Neural cell (in vitro differentiated cells): Measurements from ENCODE around the gene PADI4. TPM values are rescaled to one million over a fixed set of nuclear protein-coding genes. Genes with fewer than 3 reads are reported as not detected.

Experiments used
- H2AFZ ChIP-seq: fragments of 200-600, 300-800 bp; sonication (generic), shearing (Covaris generic); 2 replicates; pipeline ENCODE4 v1.6.0; 2014; ENCODE audit warnings: low read depth, mild to moderate bottlenecking, antibody characterized with exemption, low read length, moderate library complexity
- H3F3A ChIP-seq: fragments of 200-600 bp; shearing (Covaris generic); 2 replicates; pipeline ENCODE4 v1.6.1; 2016; ENCODE audit warnings: mild to moderate bottlenecking, moderate library complexity, mixed read lengths, antibody characterized with exemption, low read length; ENCODE audit not compliant: insufficient read depth, poor library complexity, severe bottlenecking
- H3K27ac ChIP-seq: fragments of 200-600, 300-800 bp; sonication (generic), shearing (Covaris generic); 2 replicates; pipeline ENCODE4 v1.5.1; 2014; ENCODE audit warnings: mild to moderate bottlenecking, low read length, moderate library complexity
- H3K27me3 ChIP-seq: fragments of 300-800, 200-600 bp; sonication (generic), shearing (Covaris generic); 2 replicates; pipeline ENCODE4 v1.6.0; 2014; ENCODE audit warnings: mild to moderate bottlenecking, low read depth, low read length, moderate library complexity; ENCODE audit not compliant: insufficient read depth
- H3K36me3 ChIP-seq: fragments of 300-800, 200-600 bp; sonication (generic), shearing (Covaris generic); 2 replicates; pipeline ENCODE4 v1.5.1; 2014; ENCODE audit warnings: mild to moderate bottlenecking, antibody characterized with exemption, low read length, moderate library complexity; ENCODE audit not compliant: insufficient read depth
- H3K4me2 ChIP-seq: fragments of 300-800, 200-600 bp; sonication (generic), shearing (Covaris generic); 2 replicates; pipeline ENCODE4 v1.6.0; 2014; ENCODE audit warnings: mild to moderate bottlenecking, low read length
- H3K4me3 ChIP-seq: fragments of 300-800, 200-600 bp; sonication (generic), shearing (Covaris generic); 2 replicates; pipeline ENCODE4 v1.5.1; 2014; ENCODE audit warnings: mild to moderate bottlenecking, low read length, moderate library complexity
- H3K79me2 ChIP-seq: fragments of 200-600 bp; shearing (Covaris generic); replicated peaks from 2 replicates; pipeline ENCODE4 v1.6.0; 2014; ENCODE audit warnings: mild to moderate bottlenecking, low read length, moderate library complexity; ENCODE audit not compliant: insufficient read depth
- H3K9ac ChIP-seq: fragments of 300-800, 200-600 bp; sonication (generic), shearing (Covaris generic); 2 replicates; pipeline ENCODE4 v1.6.1; 2016; ENCODE audit warnings: mild to moderate bottlenecking, low read length, mixed read lengths
- H3K9me2 ChIP-seq: fragments of 200-600 bp; shearing (Covaris generic); 2 replicates; pipeline ENCODE4 v1.6.1; 2016; ENCODE audit warnings: mild to moderate bottlenecking, low read length, mixed read lengths; ENCODE audit not compliant: insufficient read depth
- H3K9me3 ChIP-seq: fragments of 200-600, 300-800 bp; sonication (generic), shearing (Covaris generic); 2 replicates; pipeline ENCODE4 v1.6.1; 2016; ENCODE audit warnings: mild to moderate bottlenecking, mixed run types, low read length, moderate library complexity, mixed read lengths
- H4K20me1 ChIP-seq: fragments of 200-600 bp; shearing (Covaris generic); 2 replicates; pipeline ENCODE4 v1.6.1; 2016; ENCODE audit warnings: mild to moderate bottlenecking, mixed run types; ENCODE audit not compliant: insufficient read depth
- EP300 ChIP-seq: fragments of 450-650 bp; conservative IDR thresholded peaks from 2 replicates; pipeline ENCODE4 v1.6.1; 2014; ENCODE audit warnings: antibody characterized with exemption, mild to moderate bottlenecking, moderate library complexity; ENCODE audit not compliant: poor library complexity, severe bottlenecking
- EZH2 ChIP-seq: fragments of 200-600, 300-800 bp; shearing (Covaris generic), sonication (generic); IDR thresholded peaks from 2 replicates; pipeline ENCODE4 v1.6.1; 2014; ENCODE audit warnings: antibody characterized with exemption, low read length, borderline replicate concordance, mild to moderate bottlenecking; ENCODE audit not compliant: insufficient read depth, poor library complexity, severe bottlenecking
- MXI1 ChIP-seq: fragments of 450-650 bp; conservative IDR thresholded peaks from 2 replicates; pipeline ENCODE4 v1.6.1; 2014; ENCODE audit warnings: antibody characterized with exemption, mild to moderate bottlenecking; ENCODE audit not compliant: poor library complexity, severe bottlenecking
- POLR2AphosphoS5 ChIP-seq: IDR thresholded peaks from 2 replicates; pipeline ENCODE4 v1.6.1; 2012
- RAD21 ChIP-seq: fragments of 450-650 bp; conservative IDR thresholded peaks from 2 replicates; pipeline ENCODE4 v1.6.1; 2014; ENCODE audit warnings: antibody characterized with exemption, mild to moderate bottlenecking, moderate library complexity
- SMC3 ChIP-seq: fragments of 450-650 bp; conservative IDR thresholded peaks from 2 replicates; pipeline ENCODE4 v1.6.1; 2014; ENCODE audit warnings: antibody characterized with exemption, mild to moderate bottlenecking, moderate library complexity; ENCODE audit not compliant: poor library complexity
- TAF1 ChIP-seq: IDR thresholded peaks from 2 replicates; pipeline ENCODE4 v1.6.1; 2012; ENCODE audit warnings: low read depth
- polyA plus RNA-seq: library from polyadenylated mRNA; depleted of rRNA; stranded (reverse); fragments of >200 nt; gene quantifications from 2 replicates; pipeline ENCODE4 v1.2.3, GENCODE V29; 2014
- TF ChIP-seq, protein P1 (sequence below): fragments of 450-650 bp; IDR thresholded peaks from 2 replicates; pipeline ENCODE4 v1.5.1; 2014; ENCODE audit warnings: antibody characterized with exemption, mild to moderate bottlenecking, moderate library complexity; ENCODE audit not compliant: poor library complexity, severe bottlenecking
- TF ChIP-seq, protein P2 (sequence below): IDR thresholded peaks from 2 replicates; pipeline ENCODE4 v1.6.1; 2012; ENCODE audit warnings: borderline replicate concordance

Gene PADI4
- polyA plus RNA-seq, 1 donor from 2014 or later, result not detected

DNA sequence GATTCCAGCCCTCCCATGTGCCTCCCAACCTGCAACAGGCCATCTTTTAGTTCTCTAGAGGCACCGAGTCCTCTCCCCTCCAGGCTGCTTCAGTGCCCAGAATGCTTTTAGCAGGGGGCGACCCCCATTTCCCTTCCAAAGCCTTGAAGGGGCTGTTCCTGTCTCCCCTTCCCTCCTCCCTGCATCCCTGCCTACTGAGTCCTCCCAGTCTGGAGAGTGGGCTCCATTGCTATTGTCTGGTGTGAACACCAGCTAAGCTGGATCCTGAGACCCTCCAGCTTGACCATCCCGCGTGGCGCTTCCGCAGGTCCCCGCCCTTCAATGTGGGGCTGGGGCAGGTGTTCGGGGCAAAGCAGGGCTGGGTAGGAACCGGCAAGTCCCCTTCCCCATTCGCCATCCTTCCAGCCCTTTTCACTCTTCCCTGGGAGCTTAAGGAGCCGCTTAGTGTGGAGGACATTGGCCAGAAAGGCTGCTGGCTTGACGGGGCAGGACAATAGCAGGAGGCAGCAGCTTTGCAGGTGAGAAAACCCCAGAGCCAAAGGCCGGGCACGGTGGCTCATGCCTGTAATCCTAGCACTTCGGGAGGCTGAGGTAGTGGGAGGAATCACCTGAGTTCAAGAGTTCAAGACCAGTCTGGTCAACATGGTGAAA is 96.2 kb downstream of the PADI4 start:
- no peak for TF ChIP-seq EP300
- TF ChIP-seq, protein P1, sequence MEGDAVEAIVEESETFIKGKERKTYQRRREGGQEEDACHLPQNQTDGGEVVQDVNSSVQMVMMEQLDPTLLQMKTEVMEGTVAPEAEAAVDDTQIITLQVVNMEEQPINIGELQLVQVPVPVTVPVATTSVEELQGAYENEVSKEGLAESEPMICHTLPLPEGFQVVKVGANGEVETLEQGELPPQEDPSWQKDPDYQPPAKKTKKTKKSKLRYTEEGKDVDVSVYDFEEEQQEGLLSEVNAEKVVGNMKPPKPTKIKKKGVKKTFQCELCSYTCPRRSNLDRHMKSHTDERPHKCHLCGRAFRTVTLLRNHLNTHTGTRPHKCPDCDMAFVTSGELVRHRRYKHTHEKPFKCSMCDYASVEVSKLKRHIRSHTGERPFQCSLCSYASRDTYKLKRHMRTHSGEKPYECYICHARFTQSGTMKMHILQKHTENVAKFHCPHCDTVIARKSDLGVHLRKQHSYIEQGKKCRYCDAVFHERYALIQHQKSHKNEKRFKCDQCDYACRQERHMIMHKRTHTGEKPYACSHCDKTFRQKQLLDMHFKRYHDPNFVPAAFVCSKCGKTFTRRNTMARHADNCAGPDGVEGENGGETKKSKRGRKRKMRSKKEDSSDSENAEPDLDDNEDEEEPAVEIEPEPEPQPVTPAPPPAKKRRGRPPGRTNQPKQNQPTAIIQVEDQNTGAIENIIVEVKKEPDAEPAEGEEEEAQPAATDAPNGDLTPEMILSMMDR, result no peak
- no peak for TF ChIP-seq SMC3
- TF ChIP-seq, protein P2, sequence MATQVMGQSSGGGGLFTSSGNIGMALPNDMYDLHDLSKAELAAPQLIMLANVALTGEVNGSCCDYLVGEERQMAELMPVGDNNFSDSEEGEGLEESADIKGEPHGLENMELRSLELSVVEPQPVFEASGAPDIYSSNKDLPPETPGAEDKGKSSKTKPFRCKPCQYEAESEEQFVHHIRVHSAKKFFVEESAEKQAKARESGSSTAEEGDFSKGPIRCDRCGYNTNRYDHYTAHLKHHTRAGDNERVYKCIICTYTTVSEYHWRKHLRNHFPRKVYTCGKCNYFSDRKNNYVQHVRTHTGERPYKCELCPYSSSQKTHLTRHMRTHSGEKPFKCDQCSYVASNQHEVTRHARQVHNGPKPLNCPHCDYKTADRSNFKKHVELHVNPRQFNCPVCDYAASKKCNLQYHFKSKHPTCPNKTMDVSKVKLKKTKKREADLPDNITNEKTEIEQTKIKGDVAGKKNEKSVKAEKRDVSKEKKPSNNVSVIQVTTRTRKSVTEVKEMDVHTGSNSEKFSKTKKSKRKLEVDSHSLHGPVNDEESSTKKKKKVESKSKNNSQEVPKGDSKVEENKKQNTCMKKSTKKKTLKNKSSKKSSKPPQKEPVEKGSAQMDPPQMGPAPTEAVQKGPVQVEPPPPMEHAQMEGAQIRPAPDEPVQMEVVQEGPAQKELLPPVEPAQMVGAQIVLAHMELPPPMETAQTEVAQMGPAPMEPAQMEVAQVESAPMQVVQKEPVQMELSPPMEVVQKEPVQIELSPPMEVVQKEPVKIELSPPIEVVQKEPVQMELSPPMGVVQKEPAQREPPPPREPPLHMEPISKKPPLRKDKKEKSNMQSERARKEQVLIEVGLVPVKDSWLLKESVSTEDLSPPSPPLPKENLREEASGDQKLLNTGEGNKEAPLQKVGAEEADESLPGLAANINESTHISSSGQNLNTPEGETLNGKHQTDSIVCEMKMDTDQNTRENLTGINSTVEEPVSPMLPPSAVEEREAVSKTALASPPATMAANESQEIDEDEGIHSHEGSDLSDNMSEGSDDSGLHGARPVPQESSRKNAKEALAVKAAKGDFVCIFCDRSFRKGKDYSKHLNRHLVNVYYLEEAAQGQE, result no peak
- TF ChIP-seq RAD21, result no peak
- no peak for TF ChIP-seq EZH2
- TF ChIP-seq POLR2AphosphoS5, result no peak
- no peak for TF ChIP-seq TAF1
- TF ChIP-seq MXI1, result no peak
- H4K20me1 ChIP-seq, result no peaks in the 10 kb centered on the region
- no peaks in the 10 kb centered on the region for H3K36me3 ChIP-seq
- no peak overlapping the region for H3K9ac ChIP-seq
- no peaks in the 10 kb centered on the region for H3K27me3 ChIP-seq
- H3K79me2 ChIP-seq, result no peaks in the 10 kb centered on the region
- H3K27ac ChIP-seq, result no peak overlapping the region
- H3K9me3 ChIP-seq, result no peaks in the 10 kb centered on the region
- no peak overlapping the region for H3K4me3 ChIP-seq
- no peak overlapping the region for H2AFZ ChIP-seq
- no peak overlapping the region for H3K4me2 ChIP-seq
- no peaks in the 10 kb centered on the region for H3F3A ChIP-seq
- no peaks in the 10 kb centered on the region for H3K9me2 ChIP-seq

DNA sequence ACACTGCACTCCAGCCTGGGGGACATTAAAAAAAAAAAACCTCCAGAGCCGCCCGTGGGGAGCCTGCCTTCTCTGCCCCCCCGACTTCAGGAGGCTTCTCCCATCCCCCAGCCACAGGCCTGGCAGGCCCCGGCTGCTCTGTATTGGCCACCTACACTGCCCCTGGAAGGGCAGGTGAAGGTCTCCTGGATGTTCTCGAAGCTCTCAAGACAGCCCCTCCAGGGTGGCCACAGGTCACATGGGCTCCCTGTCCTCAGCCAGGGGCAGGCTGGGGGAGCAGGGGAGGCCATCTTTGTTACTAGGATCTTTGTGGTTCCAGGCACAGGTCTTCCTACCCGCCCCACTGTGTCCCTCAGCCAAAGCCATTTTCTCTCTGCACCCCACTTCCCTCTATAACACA is 96.8 kb downstream of the PADI4 start:
- TF ChIP-seq, protein P2, result no peak
- TF ChIP-seq POLR2AphosphoS5 (no peak), EZH2 (no peak), SMC3 (no peak), TAF1 (no peak), EP300 (no peak), MXI1 (no peak), RAD21 (no peak)
- TF ChIP-seq, protein P1, result no peak
- no peaks in the 10 kb centered on the region for H3K79me2 ChIP-seq
- H3K4me3 ChIP-seq, result no peak overlapping the region
- no peak overlapping the region for H3K4me2 ChIP-seq
- H3K9me2 ChIP-seq, result no peaks in the 10 kb centered on the region
- H3F3A ChIP-seq, result no peaks in the 10 kb centered on the region
- no peaks in the 10 kb centered on the region for H4K20me1 ChIP-seq
- H2AFZ ChIP-seq, result no peak overlapping the region
- H3K36me3 ChIP-seq, result no peaks in the 10 kb centered on the region
- H3K27me3 ChIP-seq, result no peaks in the 10 kb centered on the region
- H3K9ac ChIP-seq, result no peak overlapping the region
- no peak overlapping the region for H3K27ac ChIP-seq
- no peaks in the 10 kb centered on the region for H3K9me3 ChIP-seq
